ENCODE data around the gene TBX1.

The TBX1 gene

DNA sequence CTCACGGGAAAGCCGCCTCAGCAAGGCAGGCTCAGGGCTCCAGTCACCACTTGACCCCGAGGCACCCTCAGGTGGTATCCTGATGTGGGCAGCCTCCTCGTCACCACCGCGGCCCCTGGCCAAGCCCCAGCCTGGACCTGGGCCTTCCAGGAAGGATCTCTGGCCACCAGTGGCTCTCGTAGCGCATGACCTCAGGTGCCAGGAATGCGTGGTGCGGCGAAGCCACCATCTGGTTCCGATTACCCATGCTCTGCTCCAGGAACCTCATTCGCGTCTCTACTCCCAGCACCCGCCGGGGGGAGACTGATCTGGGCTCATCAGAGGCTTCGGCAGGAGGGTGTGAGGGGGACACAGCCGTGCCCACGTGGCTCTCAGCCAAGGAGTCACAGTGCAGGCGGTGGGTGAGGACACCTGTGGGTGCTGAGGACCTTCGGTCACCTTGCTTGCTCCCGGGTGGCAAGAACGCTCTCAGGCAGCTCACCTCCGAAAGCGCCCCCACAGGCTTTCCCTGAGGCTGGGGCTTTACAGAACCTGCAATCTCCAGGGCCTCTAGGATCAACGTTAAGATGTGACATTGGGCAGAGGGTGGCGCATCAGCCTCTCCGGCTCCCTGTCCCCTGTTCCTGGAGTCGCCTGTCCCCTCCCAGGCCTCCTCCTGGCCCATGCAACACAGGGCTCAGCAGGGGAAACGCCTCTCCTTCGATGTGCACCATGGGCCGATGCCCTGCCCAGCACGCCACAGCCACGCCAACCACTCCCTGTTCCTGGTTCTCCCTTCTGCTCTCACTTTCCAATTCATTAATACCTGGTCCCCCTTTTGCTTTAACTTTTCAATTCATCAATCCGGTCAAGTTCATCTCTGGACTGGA, 39.0 kb downstream of the TBX1 start:
- WGBS, 2 experiments (ENCODE audit: insufficient coverage in 2 of 2) = 92 to 96% methylated on average over 35 of the region's 35 CpGs
- no peak overlapping the region for H3K27ac ChIP-seq (ENCODE audit: low read depth, low read length, severe bottlenecking)
- peaks cover 5% of the 10 kb centered on the region for H3K4me1 ChIP-seq (ENCODE audit: control insufficient read depth, insufficient read depth, low read length, poor library complexity, severe bottlenecking)
- no peaks in the 10 kb centered on the region for H3K9me3 ChIP-seq (ENCODE audit: control insufficient read depth, low read length)
- H3K36me3 ChIP-seq (ENCODE audit: control insufficient read depth, insufficient read depth, low read length) = no peaks in the 10 kb centered on the region
- no peak overlapping the region for H3K4me3 ChIP-seq (ENCODE audit: extremely low read depth, insufficient read depth, low read length, poor library complexity, severe bottlenecking)

- no peaks in the 10 kb centered on the region for H3K36me3 ChIP-seq (ENCODE audit: control insufficient read depth, insufficient read depth, low read length)
- no peak overlapping the region for H3K27ac ChIP-seq (ENCODE audit: low read depth, low read length, severe bottlenecking)
- H3K4me1 ChIP-seq (ENCODE audit: control insufficient read depth, insufficient read depth, low read length, poor library complexity, severe bottlenecking) = peaks cover 5% of the 10 kb centered on the region
- no peak overlapping the region for H3K4me3 ChIP-seq (ENCODE audit: extremely low read depth, insufficient read depth, low read length, poor library complexity, severe bottlenecking)
- WGBS, 2 experiments (ENCODE audit: insufficient coverage in 2 of 2) = 94 to 96% methylated on average over 7 to 8 of the region's 8 CpGs
- no peaks in the 10 kb centered on the region for H3K9me3 ChIP-seq (ENCODE audit: control insufficient read depth, low read length)
Measured at GRCh38 chr22:19800306-19800705, 39.7 kb downstream of the TBX1 start.

DNA sequence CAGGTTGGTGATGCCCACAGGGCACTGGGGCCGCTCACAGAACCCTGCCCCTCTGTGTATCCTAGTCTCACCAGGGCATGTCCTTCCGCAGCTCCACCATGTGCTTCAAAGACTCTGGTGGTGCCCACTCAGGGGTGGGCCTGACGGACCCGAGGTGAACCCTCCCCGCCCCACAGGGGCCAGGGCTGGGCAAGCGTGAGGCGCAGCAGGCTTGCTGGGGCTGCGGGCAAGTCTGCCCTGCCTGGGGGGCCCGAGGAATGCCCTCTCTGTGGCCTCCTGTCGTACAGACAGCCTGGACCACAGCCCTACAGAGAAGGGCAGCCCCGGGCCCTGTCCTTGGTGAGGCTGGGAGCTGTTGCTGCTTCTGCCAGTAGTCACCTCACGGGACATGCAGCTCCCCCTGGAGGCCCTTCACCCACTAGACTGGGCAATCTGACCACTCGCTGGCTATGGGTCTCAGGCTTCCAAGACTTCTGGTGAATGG, 40.2 kb downstream of the TBX1 start:
- Histone ChIP-seq H3K4me3 (ENCODE audit: extremely low read depth, insufficient read depth, low read length, poor library complexity, severe bottlenecking) (no peak overlapping the region), H3K36me3 (ENCODE audit: control insufficient read depth, insufficient read depth, low read length) (no peaks in the 10 kb centered on the region), H3K4me1 (ENCODE audit: control insufficient read depth, insufficient read depth, low read length, poor library complexity, severe bottlenecking) (peaks cover 5% of the 10 kb centered on the region), H3K27ac (ENCODE audit: low read depth, low read length, severe bottlenecking) (no peak overlapping the region), H3K9me3 (ENCODE audit: control insufficient read depth, low read length) (no peaks in the 10 kb centered on the region)
- 89 to 92% methylated on average over 13 of the region's 13 CpGs for WGBS, 2 experiments (ENCODE audit: insufficient coverage in 2 of 2)

- Histone ChIP-seq H3K4me1 (ENCODE audit: control insufficient read depth, insufficient read depth, low read length, poor library complexity, severe bottlenecking) (peaks cover 11% of the 10 kb centered on the region), H3K27ac (ENCODE audit: low read depth, low read length, severe bottlenecking) (no peak overlapping the region), H3K9me3 (ENCODE audit: control insufficient read depth, low read length) (no peaks in the 10 kb centered on the region), H3K4me3 (ENCODE audit: extremely low read depth, insufficient read depth, low read length, poor library complexity, severe bottlenecking) (no peak overlapping the region), H3K36me3 (ENCODE audit: control insufficient read depth, insufficient read depth, low read length) (no peaks in the 10 kb centered on the region)
- 92 to 93% methylated on average over 13 to 16 of the region's 18 CpGs for WGBS, 2 experiments (ENCODE audit: insufficient coverage in 2 of 2)
Measured at GRCh38 chr22:19801340-19802000, 40.9 kb downstream of the TBX1 start.

DNA sequence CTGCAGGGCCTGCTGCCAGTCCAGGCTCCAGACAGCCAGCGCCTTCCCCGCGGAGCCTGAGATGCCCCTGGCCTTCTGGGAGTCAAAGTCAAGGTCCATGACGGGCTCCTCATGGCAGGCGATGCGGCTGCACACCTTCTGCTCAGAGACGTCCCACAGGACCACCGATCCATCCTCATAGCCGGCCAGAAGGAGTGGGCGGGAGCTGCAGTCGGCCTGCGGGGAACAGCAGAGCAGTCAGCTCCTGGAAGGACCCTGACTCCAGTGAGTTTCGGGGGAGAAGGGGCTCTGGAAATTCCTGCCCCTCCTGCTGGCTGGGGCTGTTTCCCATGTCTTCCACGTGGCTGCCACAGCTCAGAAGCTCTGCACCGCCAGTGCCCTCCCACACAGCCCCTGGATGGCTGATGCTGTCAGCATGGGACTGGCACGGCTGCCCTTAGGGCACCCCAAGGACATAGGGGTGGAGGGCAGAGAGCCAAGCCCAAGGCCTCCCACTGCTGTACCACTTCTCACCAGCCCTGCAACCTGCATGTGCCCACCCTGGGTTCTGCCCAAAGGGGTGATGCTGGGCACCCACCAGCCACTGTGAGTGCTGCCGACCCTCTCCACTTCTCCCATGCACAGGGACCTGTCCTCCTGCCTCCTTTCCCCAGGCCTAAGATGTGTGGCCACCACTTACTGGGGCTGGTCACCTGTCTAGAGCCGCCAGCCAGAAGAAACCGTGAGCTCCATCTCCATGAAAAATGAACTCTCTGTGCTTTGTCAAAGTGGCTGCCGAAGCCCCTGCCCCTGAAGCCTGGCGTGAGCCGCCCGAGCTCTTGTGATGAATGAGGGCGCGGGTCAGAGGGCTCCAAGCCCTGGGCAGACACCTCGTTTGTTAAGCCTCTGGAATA, 41.7 kb downstream of the TBX1 start:
- no peak overlapping the region for H3K27ac ChIP-seq (ENCODE audit: low read depth, low read length, severe bottlenecking)
- H3K4me1 ChIP-seq (ENCODE audit: control insufficient read depth, insufficient read depth, low read length, poor library complexity, severe bottlenecking) = peaks cover 13% of the 10 kb centered on the region
- 93 to 96% methylated on average over 25 of the region's 26 CpGs for WGBS, 2 experiments (ENCODE audit: insufficient coverage in 2 of 2)
- H3K9me3 ChIP-seq (ENCODE audit: control insufficient read depth, low read length) = no peaks in the 10 kb centered on the region
- no peak overlapping the region for H3K4me3 ChIP-seq (ENCODE audit: extremely low read depth, insufficient read depth, low read length, poor library complexity, severe bottlenecking)
- H3K36me3 ChIP-seq (ENCODE audit: control insufficient read depth, insufficient read depth, low read length) = no peaks in the 10 kb centered on the region

DNA sequence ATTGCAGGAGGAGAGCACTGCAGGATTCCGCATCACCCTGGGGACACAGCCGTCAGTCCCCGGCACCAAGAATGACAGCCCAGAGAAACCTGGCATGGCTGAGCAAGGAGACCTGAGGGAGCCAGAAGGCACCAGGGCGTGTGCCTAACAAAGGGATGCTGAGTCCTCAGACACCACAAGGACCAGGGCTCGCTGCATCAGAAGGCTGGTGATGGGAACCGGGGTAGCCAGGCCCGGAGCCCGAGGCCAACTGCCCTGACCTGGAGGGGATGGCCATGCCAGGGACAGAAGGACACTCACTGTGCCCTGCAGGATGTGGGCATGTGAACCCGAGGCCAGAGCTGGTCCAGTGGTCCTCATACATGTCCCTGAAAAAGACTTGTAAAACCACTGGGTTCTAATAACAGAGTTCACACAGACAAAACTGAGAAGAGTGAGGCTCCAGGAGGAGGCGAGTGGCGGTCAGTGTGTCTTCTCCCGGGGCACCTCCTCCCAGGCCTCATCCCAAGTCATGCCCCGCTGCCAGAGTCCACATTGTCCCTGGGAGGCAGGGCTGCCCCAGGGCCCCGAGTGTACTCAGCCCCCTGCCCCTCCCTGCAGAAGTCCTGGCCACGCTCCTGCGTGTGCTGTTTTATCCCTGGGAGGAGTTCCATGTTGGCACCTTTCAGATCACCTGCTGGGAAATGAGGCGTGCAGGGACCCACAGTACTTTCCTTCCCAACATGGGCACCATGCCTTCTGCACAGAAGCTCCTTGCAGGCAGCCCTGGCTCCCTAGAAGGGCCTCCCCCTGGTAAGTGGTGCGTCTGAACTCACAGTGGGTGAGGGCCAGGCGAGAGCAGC, 42.5 kb downstream of the TBX1 start:
- H3K4me3 ChIP-seq (ENCODE audit: extremely low read depth, insufficient read depth, low read length, poor library complexity, severe bottlenecking) = no peak overlapping the region
- no peak overlapping the region for H3K27ac ChIP-seq (ENCODE audit: low read depth, low read length, severe bottlenecking)
- peaks cover 10% of the 10 kb centered on the region for H3K4me1 ChIP-seq (ENCODE audit: control insufficient read depth, insufficient read depth, low read length, poor library complexity, severe bottlenecking)
- H3K36me3 ChIP-seq (ENCODE audit: control insufficient read depth, insufficient read depth, low read length) = no peaks in the 10 kb centered on the region
- no peaks in the 10 kb centered on the region for H3K9me3 ChIP-seq (ENCODE audit: control insufficient read depth, low read length)
- WGBS, 2 experiments (ENCODE audit: insufficient coverage in 2 of 2) = 92 to 95% methylated on average over 18 to 19 of the region's 19 CpGs

- H3K4me1 ChIP-seq (ENCODE audit: control insufficient read depth, insufficient read depth, low read length, poor library complexity, severe bottlenecking) = peaks cover 10% of the 10 kb centered on the region
- 95 to 99% methylated on average over 8 of the region's 8 CpGs for WGBS, 2 experiments (ENCODE audit: insufficient coverage in 2 of 2)
- H3K9me3 ChIP-seq (ENCODE audit: control insufficient read depth, low read length) = no peaks in the 10 kb centered on the region
Measured at GRCh38 chr22:19803736-19804267, 43.2 kb downstream of the TBX1 start.

DNA sequence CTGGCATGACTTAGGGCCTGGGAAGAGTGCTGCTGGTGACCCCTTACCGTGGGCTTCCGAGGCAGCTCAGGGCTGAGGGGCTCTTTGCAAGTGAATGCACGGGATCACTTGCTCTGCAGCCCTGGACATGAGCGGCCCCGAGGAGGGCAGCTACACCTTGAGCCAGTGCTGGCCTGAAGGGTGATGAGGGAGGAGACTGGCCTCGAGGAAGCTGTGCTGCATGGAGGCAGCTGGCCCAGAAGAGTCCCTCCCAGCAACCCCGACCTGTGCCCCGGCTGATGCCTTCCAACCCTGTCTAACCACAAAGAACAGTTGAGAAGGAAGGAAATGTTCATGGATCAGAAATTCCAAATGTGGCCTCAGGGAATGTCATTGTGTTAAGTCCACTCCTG, 45.2 kb downstream of the TBX1 start:
- Histone ChIP-seq H3K36me3 (ENCODE audit: control insufficient read depth, insufficient read depth, low read length) (no peaks in the 10 kb centered on the region), H3K27ac (ENCODE audit: low read depth, low read length, severe bottlenecking) (no peak overlapping the region), H3K4me1 (ENCODE audit: control insufficient read depth, insufficient read depth, low read length, poor library complexity, severe bottlenecking) (peaks cover 7% of the 10 kb centered on the region), H3K9me3 (ENCODE audit: control insufficient read depth, low read length) (no peaks in the 10 kb centered on the region), H3K4me3 (ENCODE audit: extremely low read depth, insufficient read depth, low read length, poor library complexity, severe bottlenecking) (no peak overlapping the region)
- WGBS, 2 experiments (ENCODE audit: insufficient coverage in 2 of 2) = 91 to 96% methylated on average over 6 to 8 of the region's 8 CpGs

More at GRCh38 chr22:19803736-19804267, 43.2 kb downstream of the TBX1 start:
- Histone ChIP-seq H3K36me3 (ENCODE audit: control insufficient read depth, insufficient read depth, low read length) (no peaks in the 10 kb centered on the region), H3K4me3 (ENCODE audit: extremely low read depth, insufficient read depth, low read length, poor library complexity, severe bottlenecking) (no peak overlapping the region), H3K27ac (ENCODE audit: low read depth, low read length, severe bottlenecking) (no peak overlapping the region)

DNA sequence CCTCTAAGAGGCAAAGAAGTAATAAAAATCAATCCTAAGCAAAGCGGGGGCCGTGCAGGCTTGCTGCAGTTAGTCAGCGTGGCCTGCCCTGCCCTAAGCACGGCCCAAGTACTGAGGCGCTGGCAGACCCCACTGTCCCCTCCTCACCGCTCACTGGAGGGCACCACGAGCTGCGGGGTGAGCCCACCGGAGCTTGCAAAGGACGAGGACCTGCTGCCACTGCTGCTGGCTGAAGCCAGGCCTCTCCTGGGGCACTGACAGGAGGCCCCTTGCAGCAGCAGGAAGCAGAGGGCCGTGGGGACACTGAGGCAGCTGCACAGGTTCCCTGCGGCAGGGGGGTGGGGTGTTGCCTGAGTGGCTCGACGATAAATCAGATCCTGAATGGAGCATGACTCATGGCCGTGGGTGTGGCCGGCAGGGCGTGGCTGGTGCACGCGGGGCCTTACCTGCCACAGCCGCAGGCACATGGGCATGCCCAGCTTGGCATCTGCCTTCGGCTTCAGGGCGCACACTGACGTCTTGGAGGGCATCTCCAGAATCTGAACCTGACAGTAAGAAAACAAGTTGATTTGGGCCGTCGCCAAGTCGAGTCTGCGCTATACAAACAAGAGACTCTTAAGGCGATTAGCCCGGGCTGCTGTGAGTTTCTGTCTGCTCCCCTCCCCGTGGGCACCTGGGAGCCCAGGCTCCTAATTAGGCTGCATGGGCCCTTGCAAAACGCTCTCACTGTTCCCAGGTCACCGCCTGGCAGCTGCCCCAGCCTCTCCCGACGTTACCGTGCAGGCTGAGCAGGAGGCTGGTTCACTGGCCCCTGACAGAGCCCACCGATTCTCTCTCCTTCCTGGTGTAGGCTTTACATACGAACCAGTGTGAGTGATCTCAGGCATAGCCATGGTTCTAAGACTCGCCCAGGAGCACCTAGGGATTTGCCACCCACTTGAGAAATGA, 45.9 kb downstream of the TBX1 start:
- no peak overlapping the region for H3K27ac ChIP-seq (ENCODE audit: low read depth, low read length, severe bottlenecking)
- H3K4me1 ChIP-seq (ENCODE audit: control insufficient read depth, insufficient read depth, low read length, poor library complexity, severe bottlenecking) = peaks cover 7% of the 10 kb centered on the region
- no peaks in the 10 kb centered on the region for H3K36me3 ChIP-seq (ENCODE audit: control insufficient read depth, insufficient read depth, low read length)
- WGBS, 2 experiments (ENCODE audit: insufficient coverage in 2 of 2) = 88% methylated on average over 34 to 37 of the region's 38 CpGs
- H3K9me3 ChIP-seq (ENCODE audit: control insufficient read depth, low read length) = no peaks in the 10 kb centered on the region
- no peak overlapping the region for H3K4me3 ChIP-seq (ENCODE audit: extremely low read depth, insufficient read depth, low read length, poor library complexity, severe bottlenecking)

Measured in mesodermal cell (in vitro differentiated cells).